Left renal cortex interstitium (tissue), 4 donors: ENCODE data around the gene HSF5. TPM values are rescaled to one million over a fixed set of nuclear protein-coding genes. Genes with fewer than 3 reads are reported as not detected.
"Not testable (repeated sequence)": the region's sequence is repeated elsewhere in the genome, so short reads cannot be mapped to it uniquely, and the experiment has no call there.

ENCODE experiments used
- DNase-seq, 4 donors: peaks; one replicate each; pipeline ENCODE4 v3.0.0-alpha.2; 2013; ENCODE audit warnings: low read depth in 4 of 4, low spot score in 2 of 4, missing footprints in 1 of 4
- polyA plus RNA-seq, 4 donors: library from polyadenylated mRNA; unstranded; fragments of 120-200 nt; gene quantifications; one replicate each; pipeline ENCODE4 v1.2.1, GENCODE V29; 2013; ENCODE audit not compliant: insufficient read length in 4 of 4

HSF5 gene
- polyA plus RNA-seq, 4 donors, result 0.36 to 0.49 (median 0.38) TPM

DNA sequence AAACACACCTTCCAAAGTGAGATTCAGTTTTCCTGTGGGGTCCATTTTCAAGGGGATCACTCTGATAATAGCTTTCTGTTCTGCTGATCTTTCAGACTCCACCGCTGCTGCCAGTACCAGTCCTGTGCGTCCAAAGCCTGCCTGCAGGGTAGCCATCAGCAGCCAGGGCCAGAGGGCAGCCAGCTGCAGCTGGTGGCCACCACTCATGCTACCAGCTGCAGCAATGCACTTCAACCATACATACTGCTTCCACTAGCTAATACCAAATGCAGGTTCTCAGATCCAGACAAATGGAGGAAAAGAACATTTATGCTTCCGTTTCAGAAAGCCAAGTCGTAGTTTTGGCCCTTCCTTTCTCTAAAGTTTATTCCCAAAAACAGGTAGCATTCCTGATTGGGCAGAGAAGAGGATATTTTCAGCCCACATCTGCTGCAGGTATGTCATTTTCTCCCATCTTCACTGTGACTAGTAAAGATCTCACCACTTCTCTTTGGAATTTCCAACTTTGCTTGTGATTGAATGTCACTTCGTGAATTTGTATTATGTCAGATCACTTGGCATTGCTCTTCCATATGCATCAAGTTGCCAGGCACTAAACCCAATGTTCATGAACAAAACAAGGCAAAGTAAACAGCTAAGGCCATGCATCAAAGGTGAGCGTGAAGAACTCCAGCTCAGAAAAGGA lies 72.7 kb downstream of the HSF5 start:
- DNase-seq, result no peak

DNA sequence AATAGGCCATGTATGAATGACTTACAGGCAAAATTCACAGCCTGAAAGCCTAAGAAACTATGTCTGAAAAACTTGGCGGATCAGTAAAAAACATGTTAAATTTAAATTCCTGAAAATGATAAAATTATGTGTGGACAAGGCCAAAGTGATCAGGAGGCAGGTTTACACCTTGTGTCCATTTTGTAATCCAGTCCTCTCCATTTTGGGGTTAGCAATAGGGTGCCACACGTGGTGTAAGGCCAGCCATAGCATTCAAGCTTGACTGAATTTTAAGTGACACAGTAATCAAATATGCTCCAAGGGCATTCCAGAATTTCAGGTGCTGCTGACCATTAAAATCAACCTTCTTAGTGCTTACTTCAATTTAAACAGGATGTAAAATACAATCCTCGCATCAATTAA lies 73.6 kb downstream of the HSF5 start:
- DNase-seq, result no peak

DNA sequence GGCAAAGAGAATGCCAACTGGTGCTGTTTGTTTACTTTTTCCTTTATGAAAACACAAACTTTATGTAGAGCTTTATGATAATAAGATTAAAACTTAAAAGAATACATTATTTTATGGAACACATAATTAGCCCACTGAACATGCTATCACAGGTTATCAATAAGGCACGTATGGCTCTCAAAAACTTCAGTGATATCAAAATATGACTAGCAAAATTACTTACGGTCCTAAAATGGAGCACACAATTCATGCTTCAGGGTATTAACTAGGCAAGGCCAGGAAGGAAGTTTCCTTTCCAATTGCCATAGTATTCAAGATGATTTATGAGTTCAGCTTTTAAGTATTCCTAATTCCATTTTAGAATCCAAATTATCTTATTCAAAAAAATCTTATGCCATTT lies 74.5 kb downstream of the HSF5 start:
- no peak for DNase-seq

GRCh38 chr17:58412961-58413586 lies 75.1 kb downstream of the HSF5 start:
- no peak for DNase-seq

DNA sequence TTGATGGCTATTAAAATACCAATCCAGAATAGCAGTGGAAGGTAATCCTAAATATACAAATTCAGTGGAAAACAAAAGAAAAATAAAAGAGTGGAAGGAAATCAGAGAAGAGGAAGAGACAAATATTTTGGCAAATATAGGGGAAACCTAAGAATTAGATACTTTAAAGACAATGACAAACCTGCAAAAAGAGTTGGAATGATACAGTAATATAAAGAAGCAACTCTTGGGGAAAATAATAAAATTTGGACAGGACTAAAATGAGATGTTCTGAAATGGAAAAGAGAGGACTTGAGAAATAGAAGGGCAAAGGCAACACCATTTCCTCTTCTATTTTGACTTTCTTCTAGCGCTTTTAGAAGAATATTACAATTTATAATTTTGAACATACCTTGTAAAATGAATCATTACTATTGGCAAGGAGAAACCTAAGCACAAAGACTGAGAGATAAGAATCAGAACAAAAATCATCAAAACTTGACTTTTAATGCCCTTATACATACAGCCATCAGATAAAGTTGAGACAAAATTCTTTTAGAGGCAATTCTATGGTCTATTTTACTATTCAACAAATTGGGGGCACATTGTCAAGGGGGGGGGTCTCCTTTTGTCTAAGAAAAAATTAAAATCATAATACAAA lies 76.0 kb downstream of the HSF5 start:
- DNase-seq, result no peak

- no peak for DNase-seq
Observed at GRCh38 chr17:58411408-58411894, 76.8 kb downstream of the HSF5 start.

- DNase-seq, result no peak
Observed at GRCh38 chr17:58410714-58411407, 77.3 kb downstream of the HSF5 start.

- no peak for DNase-seq
Observed at GRCh38 chr17:58409432-58409831, 78.8 kb downstream of the HSF5 start.

- no peak for DNase-seq
Observed at GRCh38 chr17:58403311-58403710, 84.9 kb downstream of the HSF5 start.

DNA sequence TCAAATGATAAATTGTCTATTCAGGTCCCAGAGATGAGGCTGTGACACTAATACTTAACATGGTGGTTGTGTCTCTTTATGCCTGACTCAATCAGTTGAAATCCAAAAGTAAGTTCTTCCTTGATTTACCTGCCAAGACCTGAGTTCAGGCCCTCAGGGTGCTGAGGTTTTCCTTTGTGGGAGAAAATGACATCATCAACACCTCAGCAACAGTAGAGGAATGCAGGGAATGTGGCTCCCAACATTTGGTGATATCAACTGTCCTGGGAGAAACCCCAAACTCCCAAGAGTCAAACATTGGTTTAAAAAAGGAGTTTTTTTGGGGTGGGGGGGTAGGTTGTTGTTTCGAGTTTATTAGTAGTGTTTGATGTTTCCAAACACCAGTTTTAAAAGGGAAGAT lies 85.5 kb downstream of the HSF5 start:
- DNase-seq, result no peak

GRCh38 chr17:58402047-58402446 lies 86.2 kb downstream of the HSF5 start:
- no peak for DNase-seq

GRCh38 chr17:58401287-58401686 lies 86.9 kb downstream of the HSF5 start:
- no peak for DNase-seq

- DNase-seq, result no peak
Observed at GRCh38 chr17:58400826-58401225, 87.4 kb downstream of the HSF5 start.

GRCh38 chr17:58399974-58400373 lies 88.2 kb downstream of the HSF5 start:
- DNase-seq, result no peak

DNA sequence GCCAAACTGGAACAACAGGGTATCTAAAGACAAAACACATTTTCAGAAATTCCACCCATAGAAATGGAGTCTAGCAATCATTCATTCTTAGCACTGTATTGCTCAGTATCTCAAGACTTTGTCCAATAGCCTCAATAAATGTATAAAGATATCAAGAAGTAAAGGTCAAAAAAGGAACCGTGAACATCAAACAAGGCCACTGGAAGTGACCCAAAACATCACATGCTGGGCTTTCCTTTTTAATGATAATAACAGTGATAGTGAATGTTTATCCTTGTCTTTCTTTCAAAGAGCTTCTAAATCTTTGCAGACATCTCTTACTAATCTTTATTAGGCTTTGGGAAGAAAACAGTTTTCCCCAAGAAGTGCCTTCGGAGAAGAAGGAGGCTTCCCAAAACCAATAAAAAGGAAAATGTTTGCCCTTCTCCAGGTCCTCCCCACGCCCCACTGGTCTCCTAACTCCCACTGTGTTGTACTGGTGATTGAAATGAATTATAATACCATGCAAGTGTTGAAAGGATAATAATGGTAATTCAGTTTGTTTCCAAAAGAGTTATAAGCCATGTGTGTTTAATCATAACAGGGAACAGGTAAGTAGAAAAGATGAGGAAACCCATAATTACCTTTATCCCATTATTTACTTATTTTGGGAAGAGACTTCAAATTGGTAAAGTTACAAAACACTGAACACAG lies 89.5 kb downstream of the HSF5 start:
- no peak for DNase-seq

GRCh38 chr17:58397421-58397820 lies 90.8 kb downstream of the HSF5 start:
- DNase-seq, result not testable (repeated sequence)

- DNase-seq, result no peak
Observed at GRCh38 chr17:58396173-58396572, 92.0 kb downstream of the HSF5 start.

DNA sequence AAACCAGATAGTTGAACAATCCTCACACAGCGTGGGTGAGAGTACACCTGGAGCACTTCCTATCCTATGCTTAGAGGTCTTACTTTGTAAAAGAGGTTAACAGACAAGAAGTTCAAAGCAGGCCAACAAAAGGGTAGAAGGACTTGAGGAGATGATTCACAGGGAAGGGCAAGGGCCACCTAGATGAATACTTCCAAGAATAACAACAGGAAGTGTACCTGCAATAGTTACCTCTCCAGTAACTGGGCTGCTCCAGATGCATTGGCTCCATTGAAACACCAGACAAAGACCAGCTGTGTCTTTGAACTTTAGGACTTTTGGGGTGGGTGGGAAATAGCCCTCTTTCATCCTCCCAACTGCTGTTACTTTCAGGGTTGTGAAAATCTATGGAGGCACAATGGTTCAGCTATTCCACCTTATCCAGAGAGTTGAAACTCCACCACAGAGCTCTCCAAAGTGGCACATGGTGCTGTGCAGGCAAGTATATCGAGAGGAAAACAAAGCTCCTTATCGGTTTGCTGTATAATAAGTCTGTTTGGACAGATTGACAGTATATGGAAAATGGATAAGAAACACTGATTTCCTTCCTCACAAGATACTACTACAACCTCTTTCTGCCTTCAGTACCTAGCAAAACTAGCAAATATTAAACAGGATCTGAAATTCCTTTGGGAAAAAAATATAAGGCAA lies 93.5 kb downstream of the HSF5 start:
- DNase-seq, result no peak

GRCh38 chr17:58391302-58391984 lies 96.8 kb downstream of the HSF5 start:
- DNase-seq, result peak in 3 of 4 donors; percentile 50 to 85 (median 72)
